OCI-LY1 (cell line): ENCODE measurements around the gene FZD1.

Source experiments
- H2AFZ ChIP-seq: fragments of 200-600 bp; sonication (generic), shearing (Covaris generic); 2 replicates; pipeline ENCODE4 v1.6.0; 2014; ENCODE audit warnings: antibody characterized with exemption, mild to moderate bottlenecking, low read length
- H3F3A ChIP-seq: fragments of 200-600 bp; sonication (generic), shearing (Covaris generic); 2 replicates; pipeline ENCODE4 v1.6.0; 2014; ENCODE audit warnings: mild to moderate bottlenecking, antibody characterized with exemption, low read length, moderate library complexity; ENCODE audit not compliant: insufficient read depth
- H3K27ac ChIP-seq: fragments of 200-600 bp; sonication (generic); 2 replicates; pipeline ENCODE4 v1.5.1; 2014; ENCODE audit warnings: low read length, mixed run types, mild to moderate bottlenecking, low read depth; ENCODE audit not compliant: poor library complexity, severe bottlenecking
- H3K27me3 ChIP-seq: fragments of 200-600 bp; sonication (generic); 2 replicates; pipeline ENCODE4 v1.6.0; 2014; ENCODE audit warnings: antibody characterized with exemption, mild to moderate bottlenecking, low read length, moderate library complexity; ENCODE audit not compliant: insufficient read depth
- H3K36me3 ChIP-seq: fragments of 200-600 bp; sonication (generic); 2 replicates; pipeline ENCODE4 v1.6.1; 2014; ENCODE audit warnings: mild to moderate bottlenecking, antibody characterized with exemption, low read length, moderate library complexity, mixed read lengths; ENCODE audit not compliant: insufficient read depth
- H3K4me1 ChIP-seq: fragments of 200-600 bp; sonication (generic); 2 replicates; pipeline ENCODE4 v1.5.1; 2014; ENCODE audit warnings: mild to moderate bottlenecking, low read length, moderate library complexity; ENCODE audit not compliant: insufficient read depth, severe bottlenecking
- H3K4me2 ChIP-seq: fragments of 200-600 bp; sonication (generic), shearing (Covaris generic); 2 replicates; pipeline ENCODE4 v1.6.1; 2014; ENCODE audit warnings: low read length
- H3K4me3 ChIP-seq: fragments of 200-600 bp; sonication (generic); 2 replicates; pipeline ENCODE4 v1.5.1; 2014; ENCODE audit warnings: low read length, low read depth, mild to moderate bottlenecking, mixed read lengths; ENCODE audit not compliant: poor library complexity, severe bottlenecking
- H3K79me2 ChIP-seq: fragments of 200-600 bp; shearing (Covaris generic); 2 replicates; pipeline ENCODE4 v1.6.1; 2016; ENCODE audit warnings: mixed run types, low read length, mixed read lengths; ENCODE audit not compliant: insufficient read depth
- H3K9ac ChIP-seq: fragments of 200-600 bp; sonication (generic), shearing (Covaris generic); 2 replicates; pipeline ENCODE4 v1.6.1; 2014; ENCODE audit warnings: mild to moderate bottlenecking, low read length, mixed read lengths
- H3K9me2 ChIP-seq: fragments of 200-600 bp; sonication (generic), shearing (Covaris generic); 2 replicates; pipeline ENCODE4 v1.6.1; 2014; ENCODE audit warnings: low read depth, mild to moderate bottlenecking, low read length, mixed read lengths
- H3K9me3 ChIP-seq: fragments of 200-600 bp; shearing (Covaris generic); 2 replicates; pipeline ENCODE4 v1.6.1; 2014; ENCODE audit warnings: low read length, mixed read lengths
- H4K20me1 ChIP-seq: fragments of 200-600 bp; sonication (generic), shearing (Covaris generic); 2 replicates; pipeline ENCODE4 v1.6.0; 2016; ENCODE audit warnings: mild to moderate bottlenecking, low read length; ENCODE audit not compliant: insufficient read depth
- CTCF ChIP-seq: fragments of 200-600 bp; sonication (generic), shearing (Covaris generic); IDR thresholded peaks from 2 replicates; pipeline ENCODE4 v1.5.1; 2017; ENCODE audit warnings: mild to moderate bottlenecking, antibody characterized with exemption, low read length, moderate library complexity, mixed read lengths
- EZH2 ChIP-seq: fragments of 200-600 bp; sonication (generic), shearing (Covaris generic); IDR thresholded peaks from 2 replicates; pipeline ENCODE4 v1.8.0; 2017; ENCODE audit warnings: borderline replicate concordance, mixed run types, mild to moderate bottlenecking, antibody characterized with exemption, low read length, moderate library complexity, mixed read lengths

The FZD1 gene

GRCh38 chr7:91239772-91240171 is 24.5 kb upstream of the FZD1 start:
- Histone ChIP-seq H3K36me3 (no peaks in the 10 kb centered on the region), H3K4me2 (no peak overlapping the region), H3K27ac (no peak overlapping the region), H3K4me1 (no peaks in the 10 kb centered on the region), H3K79me2 (no peaks in the 10 kb centered on the region), H3K9ac (no peak overlapping the region), H4K20me1 (no peaks in the 10 kb centered on the region), H3K9me2 (no peaks in the 10 kb centered on the region), H2AFZ (no peak overlapping the region), H3K9me3 (no peaks in the 10 kb centered on the region), H3K27me3 (no peaks in the 10 kb centered on the region), H3K4me3 (no peak overlapping the region), H3F3A (no peaks in the 10 kb centered on the region)
- TF ChIP-seq CTCF (no peak), EZH2 (no peak)

- Histone ChIP-seq H3K4me2 (no peak overlapping the region), H3K9me2 (no peaks in the 10 kb centered on the region), H3K9ac (no peak overlapping the region), H3F3A (no peaks in the 10 kb centered on the region), H3K27me3 (no peaks in the 10 kb centered on the region), H3K79me2 (no peaks in the 10 kb centered on the region), H4K20me1 (no peaks in the 10 kb centered on the region), H2AFZ (no peak overlapping the region), H3K27ac (no peak overlapping the region), H3K4me1 (no peaks in the 10 kb centered on the region), H3K9me3 (no peaks in the 10 kb centered on the region), H3K4me3 (no peak overlapping the region), H3K36me3 (no peaks in the 10 kb centered on the region)
- no peak for TF ChIP-seq EZH2
- no peak for TF ChIP-seq CTCF
These were observed 23.8 kb upstream of the FZD1 start for GRCh38 chr7:91240376-91240941.

DNA sequence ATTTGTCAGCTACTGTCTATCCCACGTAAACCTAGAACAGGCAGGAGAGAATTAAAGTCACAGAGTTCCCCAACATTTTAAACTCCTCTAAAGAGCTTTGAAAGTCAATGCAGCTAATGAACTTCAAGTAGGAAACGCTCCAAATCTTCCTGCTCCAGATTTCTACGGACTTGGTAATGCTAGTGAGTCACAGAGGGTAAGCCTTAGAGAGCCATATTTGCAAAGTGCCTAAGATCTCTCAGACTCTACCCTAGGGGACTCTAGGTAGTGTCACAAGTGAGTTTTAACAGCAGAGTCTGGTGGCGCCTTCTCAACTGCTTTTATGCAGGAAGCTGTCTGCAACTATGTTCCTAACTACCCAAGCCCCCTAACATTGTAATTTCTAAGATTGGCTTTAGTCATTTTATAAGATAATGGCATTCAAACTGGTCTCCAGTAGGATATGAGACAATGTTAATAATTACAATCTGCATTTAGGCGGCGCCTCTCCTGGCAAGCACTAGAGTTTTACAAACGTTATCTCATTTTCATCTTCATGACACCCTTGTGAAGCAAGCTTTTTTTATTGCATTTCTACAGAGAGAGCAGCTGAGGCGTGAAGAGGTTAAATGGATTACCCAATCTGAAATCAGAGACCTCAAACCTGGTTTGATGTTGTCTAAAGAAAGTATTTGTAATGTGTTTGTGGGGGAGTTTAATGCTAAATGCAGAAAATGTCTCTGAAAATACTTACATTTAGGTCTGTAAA is 22.0 kb upstream of the FZD1 start:
- Histone ChIP-seq H3K9me2 (no peaks in the 10 kb centered on the region), H3K9ac (no peak overlapping the region), H3K27ac (no peak overlapping the region), H3K79me2 (no peaks in the 10 kb centered on the region), H3F3A (no peaks in the 10 kb centered on the region), H3K27me3 (no peaks in the 10 kb centered on the region), H4K20me1 (no peaks in the 10 kb centered on the region), H3K9me3 (no peaks in the 10 kb centered on the region), H3K4me2 (no peak overlapping the region), H3K36me3 (no peaks in the 10 kb centered on the region), H3K4me1 (no peaks in the 10 kb centered on the region), H2AFZ (no peak overlapping the region), H3K4me3 (no peak overlapping the region)
- TF ChIP-seq EZH2 = no peak
- no peak for TF ChIP-seq CTCF
